GM23338 (cell line): ENCODE data around the gene PLA2G2A. TPM values are rescaled to one million over a fixed set of nuclear protein-coding genes. Genes with fewer than 3 reads are reported as not detected.

Experiments
- ATAC-seq: fragments of 200-7000 bp; cut with Tn5 transposase; 3 replicates; pipeline ENCODE4 v1.9.1; 2020
- DNase-seq: peaks from one replicate; pipeline ENCODE4 v3.0.0-alpha.2; 2015; ENCODE audit warnings: low spot score
- H2AFZ ChIP-seq: fragments of 200-600 bp; sonication (generic); 2 replicates; pipeline ENCODE4 v1.8.0; 2016; ENCODE audit warnings: antibody characterized with exemption, mild to moderate bottlenecking, moderate library complexity
- H3F3A ChIP-seq: fragments of 200-600 bp; sonication (generic); replicated peaks from 2 replicates; pipeline ENCODE4 v1.8.0; 2017; ENCODE audit warnings: antibody characterized with exemption, mixed run types, low read depth
- H3K27ac ChIP-seq: fragments of 200-600 bp; sonication (generic); 2 replicates; pipeline ENCODE4 v1.6.1; 2016; ENCODE audit warnings: low read depth
- H3K27me3 ChIP-seq: fragments of 200-600 bp; sonication (generic); 2 replicates; pipeline ENCODE4 v1.8.0; 2016; ENCODE audit warnings: mild to moderate bottlenecking, mixed run types, moderate library complexity; ENCODE audit not compliant: insufficient read depth
- H3K36me3 ChIP-seq: fragments of 200-600 bp; sonication (generic); 2 replicates; pipeline ENCODE4 v1.8.0; 2016; ENCODE audit warnings: mild to moderate bottlenecking; ENCODE audit not compliant: insufficient read depth
- H3K4me1 ChIP-seq: fragments of 200-600 bp; sonication (generic); 2 replicates; pipeline ENCODE4 v1.8.0; 2016; ENCODE audit warnings: mild to moderate bottlenecking, moderate library complexity; ENCODE audit not compliant: insufficient read depth
- H3K4me2 ChIP-seq: fragments of 200-600 bp; sonication (generic); 2 replicates; pipeline ENCODE4 v1.7.1; 2017; ENCODE audit warnings: mixed run types
- H3K4me3 ChIP-seq: fragments of 200-600 bp; sonication (generic); 2 replicates; pipeline ENCODE4 v1.6.1; 2016; ENCODE audit warnings: mixed run types
- H3K79me2 ChIP-seq: fragments of 200-600 bp; sonication (generic); replicated peaks from 2 replicates; pipeline ENCODE4 v1.8.0; 2017; ENCODE audit warnings: mild to moderate bottlenecking; ENCODE audit not compliant: insufficient read depth
- H3K9me2 ChIP-seq: fragments of 200-600 bp; sonication (generic); 2 replicates; pipeline ENCODE4 v1.8.0; 2017; ENCODE audit not compliant: insufficient read depth
- H4K20me1 ChIP-seq: fragments of 200-600 bp; sonication (generic); replicated peaks from 2 replicates; pipeline ENCODE4 v1.8.0; 2017; ENCODE audit warnings: mild to moderate bottlenecking; ENCODE audit not compliant: insufficient read depth
- H3K27ac Mint-ChIP-seq: 2 replicates; pipeline ENCODE4 v1.8.0; 2020; ENCODE audit warnings: inconsistent platforms, mild to moderate bottlenecking, moderate library complexity, mixed read lengths
- H3K27me3 Mint-ChIP-seq: 3 replicates; pipeline ENCODE4 v1.8.0; 2022; ENCODE audit warnings: low read depth, mild to moderate bottlenecking, moderate library complexity, mixed read lengths, inconsistent platforms; ENCODE audit not compliant: insufficient read depth, poor library complexity
- H3K36me3 Mint-ChIP-seq: 3 replicates; pipeline ENCODE4 v1.8.0; 2021; ENCODE audit warnings: low read depth, mild to moderate bottlenecking, inconsistent platforms, moderate library complexity, mixed read lengths
- H3K4me1 Mint-ChIP-seq: 3 replicates; pipeline ENCODE4 v1.8.0; 2020; ENCODE audit warnings: mild to moderate bottlenecking, inconsistent platforms, mixed read lengths
- H3K4me3 Mint-ChIP-seq: 3 replicates; pipeline ENCODE4 v1.8.0; 2021; ENCODE audit warnings: moderate library complexity, mild to moderate bottlenecking, inconsistent platforms, mixed read lengths
- H3K9me3 Mint-ChIP-seq: 3 replicates; pipeline ENCODE4 v1.8.0; 2020; ENCODE audit warnings: moderate library complexity, mild to moderate bottlenecking, inconsistent platforms, mixed read lengths
- CTCF ChIP-seq, 2 experiments: fragments of 200-600 bp in 1 of 2; sonication (generic) in 1 of 2; conservative IDR thresholded peaks; 2 replicates each; pipeline versions ENCODE4 v1.5.1 to v1.6.1; 2016 to 2017; ENCODE audit warnings: antibody characterized with exemption in 2 of 2, low read depth in 2 of 2, mild to moderate bottlenecking in 2 of 2, moderate library complexity in 1 of 2
- EZH2phosphoT487 ChIP-seq: fragments of 200-600 bp; sonication (generic); IDR thresholded peaks from one replicate; pipeline ENCODE4 v1.8.1; 2018; ENCODE audit warnings: antibody characterized with exemption; ENCODE audit not compliant: unreplicated experiment
- NANOG ChIP-seq: IDR thresholded peaks from 2 replicates; pipeline ENCODE4 v1.6.1; 2016; ENCODE audit warnings: antibody characterized with exemption, borderline replicate concordance
- POLR2AphosphoS5 ChIP-seq: IDR thresholded peaks from 2 replicates; pipeline ENCODE4 v1.6.1; 2016; ENCODE audit warnings: antibody characterized with exemption, low read depth
- REST ChIP-seq: IDR thresholded peaks from one replicate; pipeline ENCODE4 v1.6.1; 2018; ENCODE audit warnings: antibody characterized with exemption; ENCODE audit not compliant: unreplicated experiment
- STAT1 ChIP-seq: IDR thresholded peaks from one replicate; pipeline ENCODE4 v1.6.1; 2016; ENCODE audit warnings: antibody characterized with exemption; ENCODE audit not compliant: unreplicated experiment
- ZNF331 ChIP-seq: fragments of 250-450 bp; sonication (Bioruptor Pico); IDR thresholded peaks from 2 replicates; pipeline ENCODE4 v1.5.0; 2020; ENCODE audit warnings: low read depth, mild to moderate bottlenecking, moderate library complexity
- ZNF462 ChIP-seq: fragments of 250-450 bp; sonication (Bioruptor Pico); IDR thresholded peaks from 2 replicates; pipeline ENCODE4 v1.5.0; 2020; ENCODE audit warnings: mild to moderate bottlenecking, moderate library complexity
- polyA plus RNA-seq: library from polyadenylated mRNA; unstranded; fragments of >200 nt; fragmentation: Nextera tagmentation; extraction: Ambion mirVana; gene quantifications from 2 replicates; pipeline ENCODE4 v1.2.1, GENCODE V29; 2016
- total RNA-seq: library from RNA; depleted of rRNA; stranded (reverse); fragments of >200 nt; shearing (Covaris generic); gene quantifications from 2 replicates; pipeline ENCODE4 v1.2.3, GENCODE V29; 2014

The PLA2G2A gene
- total and polyA plus RNA-seq, 2 experiments from 2014 or later, result 0.55 TPM; not detected in 1

- TF ChIP-seq REST (no peak), ZNF331 (CRISPR knock-in tag) (no peak)
These were observed 25.4 kb downstream of the PLA2G2A start (continued) for GRCh38 chr1:19954059-19954458.

DNA sequence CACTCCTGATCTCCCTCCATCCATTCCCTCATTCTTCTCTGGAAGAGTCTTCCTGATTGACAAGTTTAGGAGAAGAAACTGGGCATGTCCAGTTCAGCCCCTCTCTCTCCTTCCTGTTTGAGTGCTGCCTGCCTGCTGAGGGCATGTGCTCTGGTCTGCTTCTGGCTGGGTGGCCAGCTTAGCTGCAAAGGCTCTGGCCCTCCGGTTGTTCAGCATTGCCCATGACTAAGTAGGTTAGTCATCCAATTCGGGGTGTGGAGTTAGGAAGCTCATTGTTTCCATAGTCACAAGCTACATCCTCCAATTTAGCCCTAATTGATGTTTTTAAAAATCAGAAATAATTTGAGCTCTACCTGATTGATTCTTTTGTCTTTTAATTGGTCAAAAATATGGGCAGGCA is 30.4 kb downstream of the PLA2G2A start:
- H3F3A ChIP-seq, result no peaks in the 10 kb centered on the region
- peaks cover 6% of the 10 kb centered on the region for H3K9me3 Mint-ChIP-seq
- 0 out of 2 replicates have a peak, but pooled peaks cover 3% of the 10 kb centered on the region for H3K4me1 ChIP-seq
- peaks cover 13% of the 10 kb centered on the region; the same call in 2 of the 3 replicates for H3K4me1 Mint-ChIP-seq
- ATAC-seq (no peak), DNase-seq (no peak)
- no peaks in the 10 kb centered on the region for H3K27me3 ChIP-seq
- H3K36me3 Mint-ChIP-seq, result peaks cover 5% of the 10 kb centered on the region; the same call in 2 of the 3 replicates
- no peaks in the 10 kb centered on the region for H3K9me2 ChIP-seq
- H3K4me3 Mint-ChIP-seq, result no peak overlapping the region
- H3K27ac ChIP-seq, result no peak overlapping the region
- H3K79me2 ChIP-seq, result no peaks in the 10 kb centered on the region
- H3K4me3 ChIP-seq, result no peak overlapping the region
- peaks cover 3% of the 10 kb centered on the region for H3K27me3 Mint-ChIP-seq
- peak overlapping the region; percentile 87; the same call in 1 of the 2 replicates for H2AFZ ChIP-seq
- H3K4me2 ChIP-seq, result no peak overlapping the region
- no peaks in the 10 kb centered on the region for H3K36me3 ChIP-seq
- no peak for TF ChIP-seq NANOG
- TF ChIP-seq ZNF331 (CRISPR knock-in tag), result no peak
- TF ChIP-seq CTCF (conservative IDR thresholded peaks at IDR 0.05; ENCODE audit: low read depth in 2 of 2), result no peak
- TF ChIP-seq POLR2AphosphoS5, result no peak
- TF ChIP-seq STAT1, result no peak
- H3K27ac Mint-ChIP-seq, result no peak overlapping the region
- no peaks in the 10 kb centered on the region for H4K20me1 ChIP-seq

DNA sequence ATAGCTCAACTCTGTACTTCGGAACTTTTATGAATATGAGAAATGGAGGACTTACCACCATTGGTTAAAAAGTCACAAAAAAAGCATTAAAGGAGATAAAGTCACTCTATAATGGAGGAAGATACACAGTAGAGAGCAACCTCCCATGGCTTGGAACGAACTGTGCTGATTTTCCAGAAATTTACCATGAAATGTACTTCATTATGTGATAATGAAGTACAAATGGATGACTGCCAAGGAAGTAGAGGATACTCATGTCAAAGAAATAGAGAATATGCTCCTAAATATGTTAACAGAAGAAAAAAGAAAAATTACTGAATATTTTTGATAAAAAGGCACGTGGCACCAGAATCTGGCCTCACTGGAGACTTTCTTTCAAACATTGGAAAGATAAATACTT is 32.4 kb downstream of the PLA2G2A start:
- H4K20me1 ChIP-seq, result no peaks in the 10 kb centered on the region
- no peak overlapping the region for H2AFZ ChIP-seq
- H3K79me2 ChIP-seq, result no peaks in the 10 kb centered on the region
- H3K4me3 ChIP-seq, result no peak overlapping the region
- 0 out of 3 replicates have a peak, but pooled peaks cover 3% of the 10 kb centered on the region for H3K9me3 Mint-ChIP-seq
- H3K4me1 ChIP-seq, result 0 out of 2 replicates have a peak, but pooled peaks cover 3% of the 10 kb centered on the region
- H3K27me3 Mint-ChIP-seq, result peaks cover 1% of the 10 kb centered on the region
- peaks cover 13% of the 10 kb centered on the region; the same call in 2 of the 3 replicates for H3K4me1 Mint-ChIP-seq
- H3K4me2 ChIP-seq, result no peak overlapping the region
- H3K9me2 ChIP-seq, result no peaks in the 10 kb centered on the region
- H3K27me3 ChIP-seq, result no peaks in the 10 kb centered on the region
- DNase-seq, result no peak
- no peaks in the 10 kb centered on the region for H3K36me3 Mint-ChIP-seq
- no peak overlapping the region for H3K27ac Mint-ChIP-seq
- no peaks in the 10 kb centered on the region for H3F3A ChIP-seq
- H3K36me3 ChIP-seq, result no peaks in the 10 kb centered on the region
- no peak overlapping the region for H3K27ac ChIP-seq
- no peak for ATAC-seq
- H3K4me3 Mint-ChIP-seq, result no peak overlapping the region
- TF ChIP-seq STAT1 (no peak), ZNF462 (CRISPR knock-in tag) (no peak), EZH2phosphoT487 (no peak), POLR2AphosphoS5 (no peak)
